NB4 (cell line): ENCODE results near the gene GJC1.

ENCODE experiments used
- DNase-seq: peaks from one replicate; pipeline ENCODE4 v3.0.0; 2010; ENCODE audit warnings: low read depth
- H3K4me3 ChIP-seq: one replicate; pipeline ENCODE4 v1.5.1; 2011; ENCODE audit warnings: mild to moderate bottlenecking, low read depth, low read length, moderate library complexity
- MYC ChIP-seq: IDR thresholded peaks from 2 replicates; pipeline ENCODE4 v1.6.1; 2011; ENCODE audit warnings: low read depth, low read length
- POLR2A ChIP-seq: IDR thresholded peaks from 2 replicates; pipeline ENCODE4 v1.6.1; 2011; ENCODE audit warnings: mild to moderate bottlenecking; ENCODE audit not compliant: insufficient read length; ENCODE audit errors: extremely low read depth
- TF ChIP-seq, protein P1 (sequence below): IDR thresholded peaks from one replicate; pipeline ENCODE4 v1.5.1; 2012; ENCODE audit warnings: low read depth, low read length
- TF ChIP-seq, protein P2 (sequence below): IDR thresholded peaks from 2 replicates; pipeline ENCODE4 v1.6.1; 2011; ENCODE audit warnings: low read depth, low read length

Gene GJC1

DNA sequence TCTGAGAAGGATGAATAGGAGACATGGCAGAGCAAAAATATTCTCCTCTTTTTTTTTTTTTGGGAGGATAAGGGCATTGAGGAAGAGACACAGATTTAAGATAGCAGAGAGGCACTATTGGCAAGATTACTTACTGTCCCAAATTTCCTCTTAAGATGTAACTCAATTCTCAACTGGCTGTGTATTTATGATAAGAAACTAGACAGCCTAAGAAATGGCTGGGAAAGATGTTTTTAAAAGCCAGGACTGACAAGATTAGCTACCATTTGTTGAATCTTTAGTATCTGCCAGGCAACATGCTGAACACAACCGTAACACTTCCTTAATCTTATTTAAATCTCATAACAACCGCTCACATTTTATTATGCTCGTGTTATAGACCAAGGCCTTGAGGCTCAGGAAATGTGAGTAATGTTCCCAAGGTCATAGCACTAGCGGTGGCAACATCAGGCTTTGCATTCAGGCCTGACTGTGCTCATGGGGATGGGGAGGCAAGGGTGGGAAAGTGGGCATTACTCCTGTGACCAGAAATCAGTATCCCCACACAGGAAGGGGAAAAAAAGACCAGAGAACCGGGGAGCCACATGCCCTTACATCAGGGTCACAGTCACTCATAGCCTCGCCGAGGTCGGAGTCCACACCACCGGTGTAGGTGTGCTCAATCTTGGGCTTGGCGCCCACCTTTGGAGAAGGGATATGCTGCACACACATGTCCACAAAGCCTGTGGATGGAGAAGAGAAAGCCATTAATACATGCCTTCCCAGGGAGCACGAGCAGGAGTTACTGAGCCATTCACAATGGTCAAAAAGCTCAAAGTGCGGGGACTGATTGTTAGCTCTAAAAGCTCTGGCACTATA is 33.2 kb upstream of the GJC1 start:
- no peak for DNase-seq
- TF ChIP-seq MYC (no peak), POLR2A (no peak)
- TF ChIP-seq, protein P1, sequence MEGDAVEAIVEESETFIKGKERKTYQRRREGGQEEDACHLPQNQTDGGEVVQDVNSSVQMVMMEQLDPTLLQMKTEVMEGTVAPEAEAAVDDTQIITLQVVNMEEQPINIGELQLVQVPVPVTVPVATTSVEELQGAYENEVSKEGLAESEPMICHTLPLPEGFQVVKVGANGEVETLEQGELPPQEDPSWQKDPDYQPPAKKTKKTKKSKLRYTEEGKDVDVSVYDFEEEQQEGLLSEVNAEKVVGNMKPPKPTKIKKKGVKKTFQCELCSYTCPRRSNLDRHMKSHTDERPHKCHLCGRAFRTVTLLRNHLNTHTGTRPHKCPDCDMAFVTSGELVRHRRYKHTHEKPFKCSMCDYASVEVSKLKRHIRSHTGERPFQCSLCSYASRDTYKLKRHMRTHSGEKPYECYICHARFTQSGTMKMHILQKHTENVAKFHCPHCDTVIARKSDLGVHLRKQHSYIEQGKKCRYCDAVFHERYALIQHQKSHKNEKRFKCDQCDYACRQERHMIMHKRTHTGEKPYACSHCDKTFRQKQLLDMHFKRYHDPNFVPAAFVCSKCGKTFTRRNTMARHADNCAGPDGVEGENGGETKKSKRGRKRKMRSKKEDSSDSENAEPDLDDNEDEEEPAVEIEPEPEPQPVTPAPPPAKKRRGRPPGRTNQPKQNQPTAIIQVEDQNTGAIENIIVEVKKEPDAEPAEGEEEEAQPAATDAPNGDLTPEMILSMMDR, result no peak
- TF ChIP-seq, protein P2, sequence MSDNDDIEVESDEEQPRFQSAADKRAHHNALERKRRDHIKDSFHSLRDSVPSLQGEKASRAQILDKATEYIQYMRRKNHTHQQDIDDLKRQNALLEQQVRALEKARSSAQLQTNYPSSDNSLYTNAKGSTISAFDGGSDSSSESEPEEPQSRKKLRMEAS, result no peak
- no peak overlapping the region for H3K4me3 ChIP-seq

DNA sequence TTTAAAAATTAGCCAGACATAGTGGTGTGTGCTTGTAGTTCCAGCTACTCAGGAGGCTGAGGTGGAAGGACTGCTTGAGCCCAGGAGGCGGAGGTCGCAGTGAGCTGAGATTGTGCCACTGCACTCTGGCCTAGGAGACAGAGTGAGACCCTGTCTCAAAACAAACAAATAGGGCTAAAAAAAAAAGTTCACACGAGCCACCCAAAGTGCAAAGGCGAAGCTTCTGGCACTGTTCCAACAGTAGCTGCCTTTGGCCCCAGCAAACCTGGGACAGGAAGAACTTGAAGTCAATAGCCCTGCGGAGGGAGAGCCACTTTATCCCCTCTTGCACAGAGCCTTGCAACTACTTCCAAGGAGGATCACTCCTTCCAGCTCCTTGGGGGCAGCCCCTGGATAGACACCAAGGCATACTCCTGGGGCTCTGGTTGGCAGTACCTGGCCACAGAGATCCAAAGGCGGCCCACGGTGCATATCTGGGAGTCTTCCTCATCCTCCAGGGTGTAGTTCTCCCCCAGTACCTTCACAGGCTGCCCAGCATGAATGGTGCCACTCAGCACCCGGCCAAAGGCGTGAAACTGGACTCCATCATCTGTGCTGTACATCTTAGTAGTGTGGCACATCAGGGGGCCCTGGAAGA is 32.3 kb upstream of the GJC1 start:
- no peak overlapping the region for H3K4me3 ChIP-seq
- TF ChIP-seq, protein P2, result no peak
- TF ChIP-seq POLR2A (no peak), MYC (no peak)
- TF ChIP-seq, protein P1, result no peak
- DNase-seq, result no peak

DNA sequence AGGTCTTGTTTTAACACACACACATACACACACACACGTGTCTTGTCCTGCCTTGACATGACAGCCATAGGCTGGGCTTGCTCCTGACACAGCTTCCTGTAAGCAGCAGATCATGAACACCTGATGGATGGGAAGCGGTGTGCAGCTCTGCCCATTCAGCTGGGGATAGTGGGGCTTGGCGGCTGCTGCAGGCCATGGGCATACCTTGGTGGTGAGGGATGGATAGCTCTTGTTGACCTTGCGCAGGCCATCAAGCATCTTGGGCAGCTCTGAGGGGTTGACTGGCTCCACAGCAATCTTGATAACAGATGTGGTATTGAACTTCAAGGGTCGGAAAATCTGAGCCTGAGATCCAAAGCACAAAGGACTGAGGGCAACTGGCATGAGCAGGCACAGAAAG is 29.6 kb upstream of the GJC1 start:
- no peak for DNase-seq
- no peak overlapping the region for H3K4me3 ChIP-seq
- TF ChIP-seq, protein P1, result no peak
- TF ChIP-seq, protein P2, result no peak
- no peak for TF ChIP-seq MYC
- TF ChIP-seq POLR2A, result no peak

DNA sequence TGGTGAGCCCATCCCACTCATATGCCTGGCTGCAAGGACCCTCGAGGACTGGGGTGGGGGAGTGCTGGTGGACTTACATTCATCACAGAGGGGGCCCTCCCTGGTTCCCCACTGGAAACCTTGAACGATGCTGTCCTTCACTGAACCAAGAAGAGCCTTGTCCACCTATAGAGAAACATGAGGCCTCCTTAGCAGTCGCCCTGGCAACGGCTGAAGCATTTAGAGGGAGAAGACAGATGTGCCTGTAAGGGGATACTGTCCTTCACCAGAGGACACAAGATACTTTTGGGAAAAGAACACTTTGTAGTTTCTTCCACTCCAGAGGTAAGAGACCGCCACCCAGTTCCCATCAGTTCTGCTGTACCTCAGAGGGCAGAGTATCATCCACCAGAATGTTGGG is 24.1 kb upstream of the GJC1 start:
- no peak overlapping the region for H3K4me3 ChIP-seq
- no peak for DNase-seq
- TF ChIP-seq, protein P2, result no peak
- TF ChIP-seq MYC (no peak), POLR2A (no peak)
- TF ChIP-seq, protein P1, result no peak

DNA sequence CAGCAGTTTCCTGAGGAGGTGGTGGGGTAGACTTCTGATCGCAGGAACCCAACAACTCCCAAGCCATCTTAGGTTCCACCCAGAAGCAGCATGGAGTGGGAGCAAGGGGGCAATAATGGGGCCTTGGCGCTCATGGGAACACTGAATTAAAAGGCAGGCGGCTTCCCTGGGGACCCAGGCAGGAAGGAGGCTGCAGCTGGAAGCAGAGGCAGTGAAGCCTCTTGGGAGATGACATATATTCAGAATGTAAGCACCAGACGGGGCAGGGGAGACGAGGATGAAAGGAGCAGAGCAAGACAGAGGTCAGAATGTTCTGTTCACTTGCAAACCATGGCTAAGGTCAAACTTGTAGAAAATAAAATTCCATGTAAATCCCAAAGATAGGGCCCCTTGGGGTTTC is 20.5 kb upstream of the GJC1 start:
- TF ChIP-seq MYC (no peak), POLR2A (no peak)
- TF ChIP-seq, protein P2, result no peak
- TF ChIP-seq, protein P1, result no peak
- DNase-seq, result peak; percentile 22
- H3K4me3 ChIP-seq, result no peak overlapping the region
